Muscle layer of colon (tissue), 2 donors: ENCODE results near the gene TNS3.

ENCODE experiments used
- H3K27ac ChIP-seq: one replicate; pipeline ENCODE4 v1.7.0; 2013; ENCODE audit warnings: low read depth, mild to moderate bottlenecking, low read length, moderate library complexity
- H3K27me3 ChIP-seq, 2 donors: one replicate each; pipeline ENCODE4 v1.7.0; 2013; ENCODE audit warnings: low read length in 2 of 2, mild to moderate bottlenecking in 2 of 2; ENCODE audit not compliant: insufficient read depth in 2 of 2, control insufficient read depth in 1 of 2
- H3K36me3 ChIP-seq: one replicate; pipeline ENCODE4 v1.7.0; 2013; ENCODE audit warnings: mild to moderate bottlenecking, low read length; ENCODE audit not compliant: insufficient read depth
- H3K4me1 ChIP-seq: one replicate; pipeline ENCODE4 v1.7.0; 2013; ENCODE audit warnings: mild to moderate bottlenecking, low read length; ENCODE audit not compliant: insufficient read depth
- H3K4me3 ChIP-seq, 2 donors: one replicate each; pipeline ENCODE4 v1.7.0; 2013; ENCODE audit warnings: low read length in 2 of 2, low read depth in 1 of 2, mild to moderate bottlenecking in 1 of 2, moderate library complexity in 1 of 2
- H3K9ac ChIP-seq: one replicate; pipeline ENCODE4 v1.7.0; 2013; ENCODE audit warnings: low read length
- H3K9me3 ChIP-seq: one replicate; pipeline ENCODE4 v1.7.0; 2013; ENCODE audit warnings: mild to moderate bottlenecking, low read length
- donor health status: abdominal sarcoma.
- donor health status: Adenocarcinoma of cecum.

The TNS3 gene

GRCh38 chr7:47333554-47333887, 248.4 kb downstream of the TNS3 start:
- no peak overlapping the region for H3K9ac ChIP-seq
- no peak overlapping the region for H3K27ac ChIP-seq
- no peaks in the 10 kb centered on the region for H3K9me3 ChIP-seq
- H3K4me1 ChIP-seq = peaks cover 50% of the 10 kb centered on the region
- H3K27me3 ChIP-seq = no peaks in the 10 kb centered on the region
- H3K4me3 ChIP-seq = no peak overlapping the region
- no peaks in the 10 kb centered on the region for H3K36me3 ChIP-seq

DNA sequence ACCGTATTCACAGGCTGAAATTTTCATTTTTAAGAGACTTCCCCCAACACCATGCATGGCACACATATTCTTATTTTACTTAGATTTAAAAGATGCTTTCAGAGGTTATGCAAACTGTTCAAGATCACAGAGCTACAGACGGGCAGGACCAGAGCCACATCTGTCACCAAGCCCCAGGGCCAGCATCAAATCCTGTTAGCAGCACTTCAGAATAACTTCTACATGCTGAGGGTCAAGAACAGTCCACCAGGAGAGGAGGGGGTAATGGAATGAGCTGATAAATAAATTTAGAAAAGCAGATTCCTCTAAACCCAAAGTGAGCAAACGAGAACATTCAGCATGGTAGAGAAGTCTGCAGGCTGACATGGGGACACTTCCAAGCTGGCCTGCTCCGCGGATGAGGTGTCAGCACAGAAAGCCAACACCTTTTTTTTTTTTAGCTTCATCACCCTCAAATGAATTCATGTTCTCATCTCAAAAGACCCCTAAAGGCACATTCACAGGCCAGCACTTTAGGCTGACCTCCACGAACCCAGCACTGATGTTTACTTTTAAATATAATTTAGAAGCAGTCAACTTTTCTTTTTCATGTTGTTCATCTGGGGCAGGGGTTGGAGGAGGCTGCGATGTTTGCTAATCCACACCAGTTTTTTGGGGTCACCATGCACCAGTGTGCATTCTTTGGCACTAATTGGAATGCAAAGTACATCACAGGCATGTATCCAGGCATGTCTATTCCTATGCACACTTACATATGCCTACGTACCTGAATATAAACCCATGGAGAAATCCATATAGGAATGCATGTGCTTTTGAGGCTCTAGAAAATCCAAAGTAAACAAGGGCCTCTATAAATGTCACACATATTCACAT, 249.0 kb downstream of the TNS3 start:
- Histone ChIP-seq H3K27ac (no peak overlapping the region), H3K27me3 (no peaks in the 10 kb centered on the region), H3K36me3 (no peaks in the 10 kb centered on the region), H3K4me3 (no peak overlapping the region), H3K4me1 (peaks cover 54% of the 10 kb centered on the region), H3K9ac (no peak overlapping the region), H3K9me3 (no peaks in the 10 kb centered on the region)

DNA sequence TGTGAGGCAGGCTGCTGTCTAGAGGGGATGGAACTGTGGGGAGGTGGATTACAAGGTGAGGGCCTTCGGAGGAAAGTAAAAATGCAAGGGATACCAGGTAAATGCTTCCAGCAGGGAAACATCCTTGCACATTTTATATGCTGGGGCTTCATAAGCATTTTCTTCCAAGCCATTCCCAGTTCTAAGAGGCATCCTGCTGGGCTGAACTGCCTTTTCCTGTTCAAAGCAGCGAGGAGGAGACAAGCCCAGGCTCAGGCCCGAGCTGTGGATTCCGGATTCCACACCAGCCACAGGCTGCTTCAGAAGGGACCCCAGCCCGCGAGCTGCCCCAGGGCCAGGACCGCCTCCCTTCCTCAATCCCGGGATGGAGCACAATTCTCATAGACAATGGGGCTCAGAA, 249.7 kb downstream of the TNS3 start:
- Histone ChIP-seq H3K9ac (no peak overlapping the region), H3K4me1 (peaks cover 61% of the 10 kb centered on the region), H3K27ac (no peak overlapping the region), H3K27me3 (no peaks in the 10 kb centered on the region), H3K4me3 (no peak overlapping the region), H3K36me3 (no peaks in the 10 kb centered on the region), H3K9me3 (no peaks in the 10 kb centered on the region)

DNA sequence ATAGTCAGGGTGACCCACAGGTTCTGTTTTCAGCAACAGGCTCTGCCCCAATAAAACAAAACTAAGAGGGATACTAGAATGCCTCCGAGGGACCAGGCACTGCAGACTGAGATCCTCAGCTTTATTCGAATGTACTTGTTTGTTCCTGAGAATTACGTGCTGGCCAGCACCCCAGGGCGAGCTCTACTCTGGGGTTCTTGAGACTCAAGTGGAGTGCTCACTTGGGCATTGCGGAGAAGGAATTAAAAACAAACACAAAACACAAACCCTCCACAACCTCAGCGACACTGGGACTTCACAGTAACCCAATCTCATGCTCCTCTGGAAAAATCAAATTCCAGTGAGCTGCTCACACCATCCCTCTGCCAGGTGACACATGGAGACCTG, 250.7 kb downstream of the TNS3 start:
- no peak overlapping the region for H3K9ac ChIP-seq
- H3K27ac ChIP-seq = no peak overlapping the region
- H3K9me3 ChIP-seq = no peaks in the 10 kb centered on the region
- peaks cover 70% of the 10 kb centered on the region for H3K4me1 ChIP-seq
- H3K36me3 ChIP-seq = no peaks in the 10 kb centered on the region
- no peaks in the 10 kb centered on the region for H3K27me3 ChIP-seq
- no peak overlapping the region for H3K4me3 ChIP-seq

GRCh38 chr7:47330561-47331178, 251.2 kb downstream of the TNS3 start:
- Histone ChIP-seq H3K27me3 (no peaks in the 10 kb centered on the region), H3K27ac (no peak overlapping the region), H3K9me3 (no peaks in the 10 kb centered on the region), H3K36me3 (no peaks in the 10 kb centered on the region), H3K4me3 (no peak overlapping the region), H3K4me1 (peaks cover 70% of the 10 kb centered on the region), H3K9ac (no peak overlapping the region)

DNA sequence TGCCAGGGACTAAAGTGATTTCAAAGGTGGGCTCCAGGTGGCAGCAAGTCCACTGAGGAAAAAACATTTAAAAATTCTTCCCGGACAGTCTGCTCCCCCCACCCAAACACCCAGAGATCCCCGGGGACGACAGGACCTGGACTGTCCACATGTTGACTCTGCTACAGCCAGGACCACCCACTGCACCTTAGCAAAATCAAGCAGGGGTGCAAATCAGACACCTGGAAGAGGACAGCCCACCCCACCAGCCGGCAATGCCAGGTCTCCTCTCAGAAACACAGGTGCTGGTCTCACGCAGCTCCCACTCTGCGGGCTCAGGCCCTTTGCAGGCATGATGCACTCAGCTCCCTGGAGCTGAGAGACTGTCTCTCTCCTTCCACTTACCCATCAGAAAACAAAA, 251.9 kb downstream of the TNS3 start:
- H3K27me3 ChIP-seq = no peaks in the 10 kb centered on the region
- H3K9ac ChIP-seq = no peak overlapping the region
- no peak overlapping the region for H3K27ac ChIP-seq
- peaks cover 67% of the 10 kb centered on the region for H3K4me1 ChIP-seq
- no peaks in the 10 kb centered on the region for H3K36me3 ChIP-seq
- no peaks in the 10 kb centered on the region for H3K9me3 ChIP-seq
- H3K4me3 ChIP-seq = no peak overlapping the region

DNA sequence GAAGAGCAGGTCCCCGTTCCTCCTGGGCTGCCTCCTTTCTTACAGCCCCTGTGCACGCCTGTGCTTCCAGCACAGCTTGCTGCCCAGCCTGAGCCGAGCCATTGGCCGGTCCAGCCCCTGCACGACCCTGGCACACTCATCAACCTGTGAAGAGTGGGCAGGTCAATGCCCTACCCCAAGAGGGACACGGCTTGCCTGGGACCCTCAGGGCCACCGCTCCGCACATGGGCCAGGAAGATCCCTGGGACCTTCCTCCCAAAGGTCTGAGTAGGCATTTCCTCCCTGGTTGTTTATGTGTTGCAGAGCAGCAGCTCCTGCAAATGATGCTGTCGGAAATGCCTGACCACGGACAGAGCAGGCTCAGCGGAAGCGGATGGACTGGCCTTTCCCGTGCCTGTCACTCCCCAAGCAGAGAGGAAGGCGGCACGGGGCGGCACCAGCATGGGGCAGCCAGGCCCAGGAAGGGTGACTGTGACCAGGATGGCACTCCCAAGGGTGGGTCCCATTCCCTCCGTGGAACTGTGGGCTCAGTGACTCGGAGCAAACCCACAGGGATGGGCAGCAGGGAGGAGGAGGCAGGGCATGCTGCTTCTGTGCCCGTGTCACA, 252.5 kb downstream of the TNS3 start:
- Histone ChIP-seq H3K9me3 (no peaks in the 10 kb centered on the region), H3K9ac (no peak overlapping the region), H3K27ac (no peak overlapping the region), H3K27me3 (no peaks in the 10 kb centered on the region), H3K4me1 (peaks cover 67% of the 10 kb centered on the region), H3K36me3 (no peaks in the 10 kb centered on the region), H3K4me3 (no peak overlapping the region)

- Histone ChIP-seq H3K9ac (peak overlapping the region; percentile 27), H3K27me3 (no peaks in the 10 kb centered on the region), H3K36me3 (no peaks in the 10 kb centered on the region), H3K4me3 (peak overlapping the region; percentile 6 to 12), H3K27ac (peak overlapping the region; percentile 45), H3K9me3 (no peaks in the 10 kb centered on the region), H3K4me1 (peaks cover 61% of the 10 kb centered on the region)
Measured at GRCh38 chr7:47328392-47329319, 253.3 kb downstream of the TNS3 start.

DNA sequence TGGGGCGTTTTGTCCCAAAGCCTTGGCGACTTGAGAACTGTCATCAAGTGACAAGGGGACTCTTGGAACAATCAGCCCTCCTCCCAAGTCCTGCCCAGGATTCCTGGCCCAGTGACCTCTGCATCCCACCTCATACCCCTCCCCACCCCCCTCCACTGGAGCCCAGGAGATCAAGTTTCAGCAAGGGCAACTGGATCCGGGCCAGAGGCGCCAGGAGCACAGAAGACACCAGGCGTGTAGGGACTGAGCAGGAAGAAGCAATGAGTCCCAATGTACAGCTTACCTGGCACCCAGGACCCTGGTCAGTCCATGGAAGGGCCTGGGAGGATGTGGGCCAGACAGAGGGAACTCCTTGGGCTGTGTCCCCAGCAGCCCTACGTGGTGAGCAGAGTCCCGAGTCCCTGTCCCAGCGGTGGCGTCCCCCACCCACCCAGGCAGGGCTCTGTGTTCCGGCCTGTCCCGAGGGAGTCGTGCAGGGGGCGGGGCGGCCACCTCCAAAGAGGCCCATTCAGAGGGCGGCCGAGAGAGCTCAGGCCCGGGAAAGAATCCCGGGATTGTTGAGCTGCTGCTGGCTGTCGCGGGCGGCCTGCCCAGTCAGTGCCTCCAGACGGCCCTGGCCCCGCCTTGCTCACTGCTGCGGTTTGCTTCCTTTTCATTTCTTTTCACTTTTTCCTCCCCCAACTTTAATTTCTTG, 254.1 kb downstream of the TNS3 start:
- peaks cover 53% of the 10 kb centered on the region for H3K4me1 ChIP-seq
- peak overlapping the region; percentile 27 for H3K9ac ChIP-seq
- no peaks in the 10 kb centered on the region for H3K9me3 ChIP-seq
- H3K27me3 ChIP-seq = no peaks in the 10 kb centered on the region
- peak overlapping the region; percentile 45 for H3K27ac ChIP-seq
- no peaks in the 10 kb centered on the region for H3K36me3 ChIP-seq
- H3K4me3 ChIP-seq = peak overlapping the region; percentile 6 to 12

- H3K27me3 ChIP-seq = no peaks in the 10 kb centered on the region
- peaks cover 52% of the 10 kb centered on the region for H3K4me1 ChIP-seq
- no peaks in the 10 kb centered on the region for H3K9me3 ChIP-seq
- peak overlapping the region; percentile 45 for H3K27ac ChIP-seq
- H3K9ac ChIP-seq = peak overlapping the region; percentile 14
- peak overlapping the region; percentile 6 to 12 for H3K4me3 ChIP-seq
- no peaks in the 10 kb centered on the region for H3K36me3 ChIP-seq
Measured at GRCh38 chr7:47327346-47327697, 254.6 kb downstream of the TNS3 start.
